B cell (primary cell): Measurements from ENCODE around the gene ATG2A. TPM values are rescaled to one million over a fixed set of nuclear protein-coding genes. Genes with fewer than 3 reads are reported as not detected.

Source experiments
- ATAC-seq: fragments of 200-7000 bp; cut with Tn5 transposase; one replicate; pipeline ENCODE4 v1.10.0; 2021; ENCODE audit warnings: low read depth, mild to moderate bottlenecking, moderate number of reproducible peaks, moderate library complexity
- CTCF ChIA-PET: fragments of 350-600 bp; sonication (Branson Sonifier 250); formaldehyde crosslinking; loops from one replicate; lab custom pipeline; 2021; ENCODE audit warnings: antibody characterized with exemption, inconsistent platforms; lab: Charles Lee
- POLR2A ChIA-PET: fragments of 350-600 bp; sonication (Branson Sonifier 250); formaldehyde crosslinking; loops from one replicate; lab custom pipeline; 2021; ENCODE audit warnings: antibody characterized with exemption; lab: Charles Lee
- DNase-seq: peaks from one replicate; pipeline ENCODE4 v3.0.0; 2013
- H2AFZ ChIP-seq: 2 replicates; pipeline ENCODE4 v1.6.1; 2012; ENCODE audit warnings: mild to moderate bottlenecking, low read depth, low read length; ENCODE audit not compliant: insufficient read depth, poor library complexity, severe bottlenecking
- H3K27ac ChIP-seq, 2 donors: 1 replicate in 1 of 2; 2 replicates in 1 of 2; pipeline ENCODE4 v1.5.1; 2012 to 2013; ENCODE audit warnings: low read length in 2 of 2, mild to moderate bottlenecking in 2 of 2, moderate library complexity in 1 of 2
- H3K27me3 ChIP-seq, 4 experiments: fragments of 200-600 bp in 1 of 4; sonication (generic) in 1 of 4; replicated peaks in 1 of 4; 1 replicate in 2 of 4; 2 replicates in 2 of 4; pipeline versions ENCODE4 v1.6.1 to v1.7.0; 2013 to 2016; ENCODE audit warnings: low read length in 3 of 4, mild to moderate bottlenecking in 2 of 4, mixed read lengths in 1 of 4, moderate library complexity in 1 of 4; ENCODE audit not compliant: insufficient read depth in 4 of 4, control insufficient read depth in 3 of 4; ENCODE audit errors: control extremely low read depth in 1 of 4
- H3K36me3 ChIP-seq, 2 experiments: replicated peaks in 1 of 2; 1 replicate in 1 of 2; 2 replicates in 1 of 2; pipeline versions ENCODE4 v1.6.1 to v1.7.1; 2013; ENCODE audit warnings: low read length in 1 of 2; ENCODE audit not compliant: insufficient read depth in 2 of 2, control insufficient read depth in 1 of 2; ENCODE audit errors: control extremely low read depth in 1 of 2, extremely low read depth in 1 of 2
- H3K4me1 ChIP-seq, 2 donors: fragments of 200-600 bp in 1 of 2; sonication (generic) in 1 of 2; 1 replicate in 1 of 2; 2 replicates in 1 of 2; pipeline versions ENCODE4 v1.5.1 to v1.6.1; 2013 to 2017; ENCODE audit warnings: low read length in 2 of 2; ENCODE audit not compliant: control insufficient read depth in 2 of 2, insufficient read depth in 2 of 2
- H3K4me2 ChIP-seq: replicated peaks from 2 replicates; pipeline ENCODE3; 2012; ENCODE audit warnings: mild to moderate bottlenecking, low read depth, low read length; ENCODE audit not compliant: poor library complexity, severe bottlenecking
- H3K4me3 ChIP-seq, 5 experiments: fragments of 200-600 bp in 1 of 5; sonication (generic) in 1 of 5; 1 replicate in 3 of 5; 2 replicates in 2 of 5; pipeline versions ENCODE4 v1.5.1 to v1.7.0; 2011 to 2016; ENCODE audit warnings: low read length in 4 of 5, mild to moderate bottlenecking in 4 of 5, low read depth in 2 of 5, control low read depth in 1 of 5, moderate library complexity in 1 of 5; ENCODE audit not compliant: insufficient read depth in 1 of 5; ENCODE audit errors: control extremely low read depth in 1 of 5, extremely low read depth in 1 of 5
- H3K79me2 ChIP-seq: fragments of 200-600 bp; sonication (generic); one replicate; pipeline ENCODE4 v1.6.0; 2016; ENCODE audit warnings: low read length; ENCODE audit not compliant: control insufficient read depth, insufficient read depth
- H3K9ac ChIP-seq: fragments of 200-600 bp; sonication (generic); 2 replicates; pipeline ENCODE4 v1.6.1; 2017; ENCODE audit warnings: mild to moderate bottlenecking, low read length, moderate library complexity
- H3K9me3 ChIP-seq, 3 donors: one replicate each; pipeline versions ENCODE4 v1.6.1 to v1.7.1; 2013; ENCODE audit warnings: low read length in 2 of 3; ENCODE audit not compliant: control insufficient read depth in 2 of 3, insufficient read depth in 1 of 3; ENCODE audit errors: control extremely low read depth in 1 of 3
- H4K20me1 ChIP-seq: 2 replicates; pipeline ENCODE4 v1.6.0; 2012; ENCODE audit warnings: mild to moderate bottlenecking, low read length; ENCODE audit not compliant: insufficient read depth, control insufficient read depth, poor library complexity, severe bottlenecking
- H3K27ac Mint-ChIP-seq: one replicate; pipeline ENCODE4 v1.8.0; 2021; ENCODE audit warnings: mixed read lengths
- H3K27me3 Mint-ChIP-seq: one replicate; pipeline ENCODE4 v1.8.0; 2021; ENCODE audit warnings: mixed read lengths
- H3K4me1 Mint-ChIP-seq: one replicate; pipeline ENCODE4 v1.8.0; 2021; ENCODE audit warnings: mixed read lengths
- H3K4me3 Mint-ChIP-seq: one replicate; pipeline ENCODE4 v1.8.0; 2021; ENCODE audit warnings: mixed read lengths
- H3K9me3 Mint-ChIP-seq: one replicate; pipeline ENCODE4 v1.8.0; 2022; ENCODE audit warnings: mixed read lengths; ENCODE audit not compliant: insufficient read depth
- CTCF ChIP-seq: fragments of 200-600 bp; IDR thresholded peaks from one replicate; pipeline ENCODE4 v1.8.0; 2022; ENCODE audit warnings: antibody characterized with exemption, mild to moderate bottlenecking
- EZH2 ChIP-seq: IDR thresholded peaks from 2 replicates; pipeline ENCODE4 v1.6.1; 2012; ENCODE audit warnings: borderline replicate concordance, low read depth, mild to moderate bottlenecking, moderate library complexity, low read length; ENCODE audit not compliant: insufficient read depth, poor library complexity, severe bottlenecking
- WGBS: methylation state at CpG from one replicate; pipeline ENCODE4 v1.1.5; 2013; ENCODE audit warnings: missing lambda C conversion rate; ENCODE audit not compliant: insufficient coverage; 5-methylcytosine and 5-hydroxymethylcytosine counted together
- intact Hi-C: fragments of 100-400 bp; cut with micrococcal nuclease; formaldehyde crosslinking; loops from one replicate; pipeline ENCODE4 v1.10.0; 2022
- polyA plus RNA-seq: library from polyadenylated mRNA; depleted of rRNA; stranded (reverse); fragments of >200 nt; gene quantifications from 2 replicates; pipeline ENCODE4 v1.2.3, GENCODE V29; 2012
- total RNA-seq, 2 donors: library from RNA; stranded (reverse); fragments of 120-200 nt in 1 of 2; gene quantifications; 1 replicate in 1 of 2; 2 replicates in 1 of 2; pipeline versions ENCODE4 v1.2.3 to v1.2.4, GENCODE V29; 2013 to 2022

Gene ATG2A
- total and polyA plus RNA-seq, 2 donors (not counting 1 experiment from before 2014, with no cell fraction given), result 24.3 to 38.6 TPM

- H3K9me3 Mint-ChIP-seq, result no peaks in the 10 kb centered on the region
- peaks cover 0 to 4% (median 0%) of the 10 kb centered on the region in 3 donors for H3K9me3 ChIP-seq
- no peaks in the 10 kb centered on the region for H3K27me3 ChIP-seq
- H3K27ac Mint-ChIP-seq, result peak overlapping the region; percentile 94
- ChIA-PET CTCF (interaction anchor here (1.5 to 30.2 kb wide), 4 partner anchors 10 to 22 kb away, joined by 5 to 1254 read pairs (median 32); partner anchors contain the start of gene CDC42BPG), POLR2A (interaction anchor here (0.5 to 10.0 kb wide), 11 partner anchors 10 to 985 kb away, joined by 3 to 158 read pairs (median 4); no protein-coding TSS in a partner anchor)
- H3K4me1 ChIP-seq, result peaks cover 51 to 64% of the 10 kb centered on the region in 2 donors
- WGBS, result 0% methylated on average over 21 of the region's 21 CpGs
- H3K27me3 Mint-ChIP-seq, result no peaks in the 10 kb centered on the region
- no peak for ATAC-seq
- H4K20me1 ChIP-seq, result peaks cover 49% of the 10 kb centered on the region
- peaks cover 0 to 21% of the 10 kb centered on the region in 2 experiments for H3K36me3 ChIP-seq
- H3K79me2 ChIP-seq, result peaks cover 52% of the 10 kb centered on the region
- peak overlapping the region; percentile 99 for H3K9ac ChIP-seq
- H3K4me1 Mint-ChIP-seq, result peaks cover 65% of the 10 kb centered on the region
- peak overlapping the region; percentile 78 to 99 (median 92) for H3K4me3 ChIP-seq
- DNase-seq, result no peak
- peak overlapping the region; percentile 49 for H2AFZ ChIP-seq
- peak overlapping the region; percentile 95 for H3K4me3 Mint-ChIP-seq
- peak overlapping the region; percentile 47 to 79 for H3K27ac ChIP-seq
- intact Hi-C loops, result loop anchor here (1.0 to 2.0 kb wide), 6 partner anchors 13 to 133 kb away; partner anchors contain the start of genes ATG2A and MAP4K2
- peak overlapping the region; percentile 95 for H3K4me2 ChIP-seq
- TF ChIP-seq EZH2, result no peak
- no peak for TF ChIP-seq CTCF
Observed at GRCh38 chr11:64878223-64878493, 38.9 kb downstream of the ATG2A start.
